Mesenteric fat pad (tissue), 1 donor: ENCODE measurements around the gene GPAM. TPM values are rescaled to one million over a fixed set of nuclear protein-coding genes. Genes with fewer than 3 reads are reported as not detected.

Source experiments
- DNase-seq: peaks from one replicate; pipeline ENCODE4 v3.0.0-alpha.2; 2020; ENCODE audit warnings: low spot score
- total RNA-seq: library from RNA; stranded (reverse); fragmentation: NEBNext Ultra II Directional; extraction: Animal tissue kit (Norgen Biotek cat#: 25700); gene quantifications from one replicate; pipeline ENCODE4 v1.2.1, GENCODE V29; 2021
- donor health status: DM: yes; HTN: yes; CAD: no.

GPAM gene
- total RNA-seq, 1 donor from 2014 or later, result 211 TPM

DNA sequence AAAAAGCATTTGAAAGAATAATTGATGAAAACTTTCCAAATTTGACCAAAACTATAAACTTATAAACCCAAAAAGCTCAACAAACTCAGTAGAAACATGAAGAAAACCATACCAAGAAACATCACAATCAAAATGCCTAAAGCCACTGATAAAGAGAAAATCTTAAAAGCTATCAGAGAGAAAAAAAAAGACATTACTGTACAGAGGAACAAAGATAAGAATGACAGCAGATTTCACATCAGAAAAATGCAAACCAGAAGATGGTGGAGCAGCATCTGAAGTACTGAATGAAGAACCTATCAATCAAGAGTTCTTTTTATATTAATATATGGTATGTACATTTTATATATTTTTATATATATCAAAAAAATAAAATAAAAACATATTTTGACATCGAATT lies 2.4 kb upstream of the GPAM start:
- DNase-seq, result no peak

DNA sequence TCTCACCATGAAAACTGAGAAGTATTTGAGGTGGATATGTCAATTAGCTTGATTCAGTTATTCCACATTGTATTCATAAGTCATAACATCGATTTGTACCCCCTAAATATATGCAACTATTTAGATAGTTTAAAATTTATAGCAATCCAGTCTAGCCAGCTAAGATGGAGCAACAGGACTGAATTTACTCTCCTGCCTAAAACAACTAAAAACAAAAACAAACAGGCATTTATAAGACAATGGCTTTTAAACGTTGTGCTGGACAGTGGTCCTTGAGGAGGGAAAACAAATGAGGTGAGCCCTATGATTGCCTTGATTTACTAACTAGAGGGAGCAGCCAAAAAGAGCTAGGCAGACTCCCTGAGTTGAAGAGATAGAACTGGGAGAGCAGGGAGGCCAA lies 814 bp upstream of the GPAM start:
- DNase-seq, result no peak

DNA sequence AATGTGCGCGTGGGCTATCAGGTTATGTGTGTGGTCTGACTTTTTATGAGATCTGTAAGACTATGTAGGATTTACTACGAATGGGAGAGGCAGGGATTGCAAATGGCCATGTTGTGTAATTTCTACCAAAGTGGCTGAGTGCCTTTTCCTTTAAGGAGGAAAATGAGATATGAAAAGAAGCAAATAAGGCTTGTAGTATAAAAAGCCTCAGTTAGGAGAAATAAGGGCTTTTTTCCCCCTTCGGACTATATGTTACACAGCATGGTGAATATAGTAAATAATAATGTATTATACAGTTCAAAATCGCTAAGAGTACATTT lies 447 bp upstream of the GPAM start:
- no peak for DNase-seq

DNA sequence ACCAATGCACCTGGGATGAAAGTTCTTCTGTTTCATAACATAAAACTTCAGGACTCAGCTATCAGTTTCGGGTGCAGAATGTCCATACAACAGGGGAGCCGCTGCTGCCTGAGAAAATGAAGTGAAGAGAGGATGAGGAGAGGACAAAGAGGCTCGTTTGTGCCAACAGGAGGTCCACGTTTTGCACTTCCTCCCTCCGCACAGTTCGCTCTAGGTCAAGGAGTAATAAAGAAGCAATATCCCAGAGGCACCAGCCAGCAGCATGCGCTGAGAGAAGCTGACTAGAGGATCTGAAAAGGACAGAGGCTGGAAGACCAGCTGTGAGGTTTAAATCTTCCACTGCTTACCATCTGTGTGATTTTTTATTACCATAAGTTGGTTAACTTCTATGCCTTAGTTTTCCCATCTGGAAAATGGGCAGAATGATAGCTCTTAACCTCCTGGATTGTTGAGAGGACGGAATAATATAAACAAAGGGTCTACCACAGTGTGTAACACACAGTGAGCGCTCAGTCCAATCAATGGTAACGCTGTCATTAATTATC lies 709 bp downstream of the GPAM start:
- DNase-seq, result no peak

DNA sequence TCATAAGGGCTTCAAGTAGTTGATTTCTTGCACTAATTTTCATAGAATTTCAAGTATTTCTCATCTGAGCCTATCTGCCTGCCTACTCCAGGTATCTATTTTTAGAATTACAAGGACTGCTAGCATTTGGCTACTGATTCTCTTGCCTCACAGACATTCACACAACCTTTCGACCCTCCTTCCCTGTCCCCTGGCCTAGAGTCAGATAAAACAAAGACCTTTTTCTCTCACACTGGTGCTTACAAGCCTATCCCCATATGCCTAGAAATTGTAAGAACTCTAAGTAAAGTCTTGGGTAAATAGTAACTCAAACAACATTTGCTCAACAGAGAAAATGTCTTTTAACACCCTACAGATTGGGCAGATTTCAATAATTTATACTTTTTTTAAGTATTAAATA lies 6.3 kb downstream of the GPAM start:
- DNase-seq, result no peak

DNA sequence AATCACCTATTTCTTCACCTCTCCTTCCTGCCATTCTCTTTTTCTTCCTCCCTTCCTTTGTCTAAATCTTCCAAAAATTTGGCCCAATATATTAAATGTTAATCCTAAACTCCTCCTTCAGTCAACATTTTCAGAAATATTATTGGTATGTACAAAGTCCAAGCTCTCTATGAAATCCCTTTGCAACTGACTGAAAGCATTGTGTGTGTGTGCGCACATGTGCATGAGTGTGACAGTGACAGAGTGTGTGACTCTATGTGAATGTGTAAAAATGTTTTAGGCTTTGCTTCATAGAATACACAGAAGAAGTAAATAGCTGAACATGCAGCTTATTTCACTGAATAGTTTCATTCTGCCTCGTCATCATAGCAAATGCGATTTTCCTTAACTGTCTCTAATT lies 7.0 kb downstream of the GPAM start:
- no peak for DNase-seq

DNA sequence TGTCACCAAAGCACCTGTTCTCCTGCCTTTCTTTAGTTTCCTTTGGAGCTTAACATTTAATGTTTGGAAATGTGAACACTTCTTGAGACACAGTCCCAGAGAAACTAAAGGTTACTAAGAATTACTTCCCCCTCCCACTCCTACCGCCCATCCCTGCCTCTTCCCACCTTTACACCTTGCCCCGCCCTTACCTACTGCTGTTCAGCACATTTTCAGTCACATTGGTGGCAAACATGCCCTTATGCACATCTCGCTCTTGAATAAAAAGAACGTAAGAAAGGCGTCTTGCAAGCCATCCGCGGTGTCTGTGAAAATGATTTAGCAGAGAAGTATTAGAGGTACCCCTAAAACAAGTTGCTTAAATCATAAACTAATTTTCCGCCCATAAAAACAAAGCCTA lies 8.2 kb downstream of the GPAM start:
- no peak for DNase-seq

DNA sequence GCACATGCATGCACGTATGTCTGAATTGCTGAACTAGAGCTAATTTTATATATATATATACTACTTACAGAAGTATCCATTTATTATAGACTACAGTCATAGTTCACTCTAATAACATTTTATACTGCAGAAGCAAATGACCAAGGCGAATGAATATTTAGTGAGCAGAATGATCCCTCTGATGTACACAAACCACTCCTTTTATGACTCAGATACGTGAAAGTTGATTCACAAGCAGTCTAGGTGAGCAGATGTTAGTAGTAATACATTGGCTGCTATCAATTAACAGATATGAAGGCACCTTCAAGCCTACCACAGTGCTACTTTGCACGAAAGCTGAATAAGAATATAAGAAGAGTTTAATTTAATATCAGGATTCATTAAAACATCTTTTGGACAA lies 10.4 kb downstream of the GPAM start:
- no peak for DNase-seq

DNA sequence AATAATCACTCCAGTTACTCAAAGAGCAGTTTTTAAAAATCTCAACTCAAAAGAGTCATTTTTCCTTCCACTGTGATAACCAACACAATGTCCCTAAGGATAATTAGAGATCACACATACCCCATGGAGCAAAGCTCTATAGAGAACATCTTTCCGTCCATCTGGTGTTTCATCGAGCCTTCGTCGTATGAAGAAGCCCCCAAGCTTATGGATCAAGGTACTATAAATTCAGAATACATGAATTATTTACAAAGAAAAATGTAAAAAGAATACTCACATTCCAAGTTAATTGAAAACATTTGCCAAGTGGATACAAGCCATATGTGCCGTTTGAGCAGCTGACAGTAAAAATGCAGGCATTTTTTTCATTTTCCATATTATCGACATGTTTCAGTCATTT lies 14.8 kb downstream of the GPAM start:
- DNase-seq, result no peak

DNA sequence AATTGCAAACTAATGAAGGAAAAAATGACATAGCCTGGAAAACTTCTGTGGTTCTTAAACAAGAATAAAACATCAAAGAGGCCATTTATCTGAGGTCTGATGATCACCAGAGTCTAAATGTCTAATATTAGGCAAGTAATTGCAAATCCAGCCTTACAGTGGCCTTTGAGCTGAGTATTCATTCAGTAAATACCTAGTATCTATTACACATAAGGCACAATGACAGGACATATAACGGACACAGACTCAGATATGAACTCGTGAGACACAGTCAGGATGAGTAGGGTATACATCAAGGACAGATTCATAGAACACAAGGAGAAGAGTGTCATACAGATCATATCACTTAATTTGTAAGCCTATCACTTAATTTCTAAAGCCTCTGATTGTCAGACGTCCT lies 16.8 kb downstream of the GPAM start:
- no peak for DNase-seq

DNA sequence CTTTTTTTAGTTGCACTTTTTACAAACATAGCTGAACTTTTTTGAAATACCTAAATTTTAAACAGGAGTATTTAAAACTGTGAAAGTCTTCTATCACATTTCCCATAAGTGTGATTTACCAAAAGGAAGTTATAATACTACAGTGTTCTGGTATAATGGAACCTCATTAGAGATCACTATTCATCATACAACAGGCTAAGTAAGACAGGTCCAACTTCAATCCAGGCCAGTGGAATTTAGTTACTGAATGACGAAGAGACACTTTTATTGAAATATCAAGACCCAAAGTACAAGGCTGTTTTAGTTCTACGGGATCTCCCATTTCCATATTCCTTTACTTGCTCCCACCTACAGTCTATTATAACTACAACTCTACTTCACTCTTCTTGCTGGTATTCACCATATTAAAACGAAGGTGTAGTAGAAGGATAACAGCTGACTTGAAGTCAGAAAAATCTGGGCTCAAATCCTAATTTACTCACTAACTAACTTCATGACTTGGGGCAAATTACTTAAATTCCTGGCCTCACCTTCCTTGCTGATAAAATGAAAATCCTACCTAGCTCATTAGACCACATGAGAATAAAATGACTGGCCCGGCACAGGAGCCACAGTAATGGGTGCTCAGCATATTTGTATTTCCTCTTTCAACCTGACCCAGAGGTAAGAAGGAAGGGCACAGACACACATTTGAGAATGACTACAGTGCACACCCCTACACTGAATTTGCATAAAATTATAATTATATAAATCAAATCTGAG lies 21.6 kb downstream of the GPAM start:
- no peak for DNase-seq

DNA sequence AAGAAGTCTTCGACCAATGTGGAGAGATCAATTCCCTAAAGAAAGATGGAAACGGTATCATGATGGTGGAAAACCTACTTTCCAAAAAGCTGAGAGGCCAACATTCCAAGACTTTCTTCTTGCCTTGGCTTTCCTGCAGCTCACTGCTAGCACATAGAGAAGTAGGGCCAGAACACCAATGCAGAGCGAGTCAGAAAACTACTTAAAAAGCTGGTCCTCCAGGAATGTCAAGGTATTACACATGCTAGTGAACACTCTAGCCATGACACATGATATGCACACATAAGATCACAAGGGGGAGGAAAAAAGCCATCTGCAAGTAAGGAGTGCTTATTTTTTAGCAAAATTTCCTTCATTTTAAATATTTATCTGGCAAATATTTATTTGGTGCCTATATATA lies 22.7 kb downstream of the GPAM start:
- no peak for DNase-seq

DNA sequence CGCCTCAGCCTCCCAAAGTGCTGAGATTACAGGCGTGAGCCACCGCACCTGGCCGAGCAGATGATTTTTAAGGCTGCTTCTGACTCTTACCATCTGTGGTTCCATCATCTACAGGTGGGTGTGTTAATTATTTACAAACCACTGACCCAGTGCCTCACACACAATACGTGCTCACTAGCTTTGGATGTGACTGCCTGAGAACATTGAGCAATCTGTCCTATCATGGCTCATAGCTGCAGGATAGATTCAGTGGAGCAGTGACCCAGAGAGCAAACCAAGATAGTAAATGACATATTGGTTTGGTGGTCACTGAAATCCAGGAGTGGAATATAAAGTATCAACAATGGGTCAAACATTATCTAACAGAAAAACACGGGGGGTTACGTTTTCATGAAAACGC lies 24.1 kb downstream of the GPAM start:
- DNase-seq, result no peak

DNA sequence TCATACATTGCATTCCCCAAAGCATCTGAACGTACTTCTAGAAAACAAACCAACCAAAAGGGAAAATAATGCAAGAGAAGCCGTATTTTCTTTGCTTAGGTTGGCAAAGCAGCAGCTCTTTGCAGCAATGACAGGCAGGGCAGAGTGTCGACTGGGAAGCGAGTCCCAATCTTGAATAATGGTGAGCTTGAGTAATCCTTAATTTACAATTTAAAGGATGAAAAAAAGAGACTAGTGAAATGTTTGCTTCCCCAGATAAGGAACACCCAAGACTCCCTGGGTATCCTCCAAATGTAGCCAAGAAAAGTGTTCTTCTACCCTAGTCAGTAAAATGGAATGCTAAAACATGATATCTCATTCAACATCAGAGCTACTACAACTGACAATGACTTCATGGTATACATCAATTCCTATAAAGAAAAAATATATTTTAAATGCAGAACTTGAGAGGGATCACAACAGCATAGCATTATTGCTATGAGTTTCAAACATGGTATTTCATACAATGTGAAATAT lies 32.0 kb downstream of the GPAM start:
- DNase-seq, result no peak

DNA sequence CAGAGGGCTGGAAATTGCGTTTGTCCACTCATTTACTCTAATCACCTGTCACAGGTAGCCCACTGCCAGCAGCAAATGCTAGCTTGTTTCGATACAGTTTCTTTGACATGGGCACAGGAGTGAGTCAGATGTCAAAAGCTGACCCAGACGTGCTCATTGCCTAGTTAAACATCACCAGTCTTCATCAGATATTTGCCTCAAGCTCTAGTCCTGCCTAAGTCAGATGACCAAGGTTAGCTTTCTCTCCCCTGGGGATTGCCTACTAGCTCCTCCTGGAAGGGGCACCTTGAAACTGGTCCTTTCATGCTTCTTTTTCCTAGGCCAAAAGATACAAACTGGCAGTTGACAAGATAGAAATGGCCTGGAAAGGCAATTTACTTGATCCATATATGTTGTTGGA lies 35.2 kb downstream of the GPAM start:
- no peak for DNase-seq

DNA sequence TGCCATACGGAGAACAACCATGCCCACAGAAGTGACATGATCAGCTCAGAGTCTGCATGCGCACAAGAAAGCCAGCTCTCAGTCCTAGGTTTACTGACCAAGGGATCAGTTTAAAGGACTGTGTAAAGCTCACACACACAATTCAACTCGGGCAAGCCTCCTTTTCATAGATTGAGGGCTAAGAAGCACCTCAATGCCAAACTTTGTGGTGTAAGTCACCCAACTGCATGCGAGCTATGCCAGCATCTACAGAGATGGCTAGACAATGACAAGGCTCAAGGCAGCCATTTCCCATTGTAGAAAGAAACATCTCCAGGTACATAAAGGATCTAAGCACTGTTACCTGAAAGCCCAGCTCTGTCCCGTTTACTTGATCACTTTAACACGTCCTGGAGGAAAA lies 36.8 kb downstream of the GPAM start:
- no peak for DNase-seq

DNA sequence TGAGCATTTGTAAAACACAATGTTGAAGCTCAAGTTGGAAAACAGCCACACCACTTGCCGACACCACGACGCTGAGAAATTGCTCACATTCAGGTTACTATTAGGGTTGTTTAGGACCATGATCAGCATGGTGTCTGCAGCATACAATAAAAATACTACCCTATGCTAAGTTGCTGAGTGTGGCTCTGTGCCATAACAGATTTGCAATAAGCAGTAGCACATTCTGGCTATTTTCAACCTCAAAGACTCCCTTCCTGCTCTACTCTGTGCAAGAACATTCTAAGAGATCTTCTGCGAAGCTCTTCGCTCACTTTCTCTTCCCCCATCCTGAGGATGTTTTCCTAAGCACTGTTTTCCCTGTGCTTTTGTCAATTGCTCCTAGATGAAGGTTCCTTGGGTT lies 38.3 kb downstream of the GPAM start:
- no peak for DNase-seq

DNA sequence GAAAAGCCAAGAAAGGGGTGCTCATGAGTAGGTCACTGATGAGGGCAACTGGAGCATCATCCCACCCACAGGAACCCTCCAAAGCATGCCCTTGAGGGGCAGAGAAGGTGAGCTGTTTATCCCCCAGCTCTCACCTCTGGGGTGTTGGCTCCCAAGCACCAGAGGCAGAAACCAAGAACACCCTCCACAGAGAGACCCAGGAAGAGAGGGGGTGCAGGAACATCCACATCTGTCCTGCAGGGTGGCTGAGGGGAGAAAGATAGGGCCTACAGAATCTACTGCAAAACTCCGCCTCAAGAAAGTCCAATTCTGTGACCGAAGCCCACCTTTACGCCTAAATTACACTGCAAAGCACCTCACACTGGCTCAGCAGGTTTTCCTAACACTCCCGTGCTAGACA lies 40.1 kb downstream of the GPAM start:
- no peak for DNase-seq

DNA sequence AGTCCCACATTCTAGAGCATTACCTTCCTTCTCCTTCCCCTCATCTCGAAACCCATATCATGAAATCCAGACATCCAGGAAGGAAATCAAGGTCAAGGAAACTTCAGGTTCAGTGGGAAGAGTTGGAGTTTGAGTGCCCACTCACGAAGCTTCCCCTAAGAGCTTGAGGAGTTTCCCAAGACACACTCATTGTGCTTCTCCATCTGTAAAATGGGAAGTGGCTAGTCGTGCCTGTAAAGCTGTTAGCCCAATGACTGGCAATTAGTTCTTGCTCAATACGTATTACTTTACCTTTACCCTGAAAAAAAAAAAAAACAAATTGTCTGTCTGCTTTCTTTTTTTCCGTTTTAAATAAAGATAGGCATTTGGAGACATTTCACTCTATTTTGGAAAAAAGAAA lies 42.3 kb downstream of the GPAM start:
- DNase-seq, result no peak

DNA sequence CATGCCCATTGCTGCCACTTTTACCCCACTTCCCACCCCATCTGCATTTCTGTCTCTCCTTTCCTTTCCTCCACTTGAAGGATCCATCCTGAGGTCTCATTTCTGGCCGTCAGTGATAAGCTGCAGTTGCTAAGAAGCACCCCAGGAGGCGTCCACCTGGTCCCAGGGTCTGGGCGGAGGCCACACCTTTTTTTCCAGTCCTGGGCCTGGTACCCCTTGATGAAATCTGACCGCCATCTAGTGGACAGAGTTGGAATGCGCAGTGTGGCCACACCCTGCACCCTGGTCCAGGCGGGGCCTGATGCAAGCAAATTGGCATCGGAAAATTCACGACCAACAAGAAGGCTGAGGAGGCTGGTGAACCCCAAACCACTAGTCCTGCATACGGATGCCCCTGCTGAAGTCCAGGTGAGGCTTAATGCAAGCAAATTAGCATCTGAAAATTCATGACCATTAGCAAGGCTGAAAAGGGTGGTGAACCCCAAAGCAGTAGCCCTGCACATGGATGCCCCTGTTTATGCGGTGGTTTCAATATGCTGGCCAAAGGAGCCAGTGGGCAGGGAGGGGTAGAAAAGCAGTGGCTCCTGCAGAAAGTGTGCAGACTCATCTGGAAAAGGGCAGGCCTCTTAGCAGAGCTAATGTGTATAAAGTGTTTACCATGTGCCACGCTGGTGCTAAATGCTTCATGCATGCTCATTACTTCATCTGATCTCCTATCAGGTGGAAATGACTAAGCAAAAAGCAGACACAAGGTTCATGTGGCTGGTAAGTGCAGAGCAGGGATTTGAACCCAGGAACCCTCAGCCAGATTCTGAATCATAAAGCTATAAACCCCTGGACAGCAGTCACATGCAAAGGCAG lies 43.2 kb downstream of the GPAM start:
- DNase-seq, result no peak

DNA sequence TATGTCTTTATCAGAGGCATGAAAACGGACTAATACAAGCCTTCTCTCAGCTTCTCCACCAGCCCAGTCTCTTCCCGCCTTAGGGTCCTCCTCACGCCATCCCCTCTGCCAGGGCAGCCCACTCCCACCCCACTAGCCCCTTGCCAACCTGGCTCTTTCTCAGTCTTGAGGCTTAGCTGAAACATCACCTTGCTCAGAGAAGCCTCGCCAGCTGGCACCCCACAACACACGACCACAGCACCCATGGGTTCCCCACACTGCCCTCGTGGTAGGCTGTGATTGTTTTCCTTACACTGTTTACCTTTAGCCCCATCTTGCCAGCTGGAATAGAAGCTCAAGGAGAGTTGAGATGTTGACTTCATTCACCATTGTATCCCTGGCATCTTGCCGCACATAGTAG lies 44.4 kb downstream of the GPAM start:
- no peak for DNase-seq

DNA sequence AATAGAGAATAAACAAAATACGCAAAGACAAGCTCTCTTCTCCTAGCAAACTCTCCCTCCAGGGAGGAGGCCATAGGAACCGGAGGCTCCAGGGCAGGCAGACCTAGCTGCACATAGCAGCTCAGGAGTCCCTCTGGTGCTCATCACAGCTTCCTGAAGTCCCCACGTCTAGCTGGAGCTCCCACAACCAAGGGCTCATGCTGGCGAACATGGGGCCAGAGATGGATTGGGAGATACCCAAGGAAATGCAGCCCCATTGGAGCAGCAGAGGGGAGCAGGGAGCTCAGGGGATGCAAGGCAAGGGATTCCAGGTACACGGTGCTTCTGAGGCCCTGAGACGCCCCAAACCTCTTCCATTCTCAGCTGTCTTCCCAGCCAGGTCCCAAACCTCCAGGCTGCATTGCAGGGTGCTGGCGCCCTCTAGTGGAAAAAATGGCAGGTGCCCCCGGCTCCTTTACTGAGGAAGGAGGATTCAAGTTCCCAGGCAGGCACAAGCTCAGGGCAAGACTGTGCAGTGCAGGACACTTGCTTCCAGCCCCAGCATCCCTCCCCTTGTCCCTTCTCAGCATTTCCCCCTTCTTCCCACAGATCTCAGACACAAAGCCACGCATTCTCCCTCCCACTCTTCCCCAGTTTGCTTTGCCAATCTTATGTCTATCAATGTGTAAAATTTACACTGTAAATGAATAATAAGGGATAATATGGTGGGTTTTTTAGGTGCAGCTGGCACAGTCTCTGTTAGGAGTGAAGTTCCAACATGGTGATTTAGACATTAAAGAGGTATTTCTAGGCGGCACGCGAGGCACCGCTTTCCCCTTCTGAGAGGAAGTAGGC lies 46.2 kb downstream of the GPAM start:
- DNase-seq, result peak; percentile 91
